Activated CD8-positive, alpha-beta T cell treated with anti-CD3 and anti-CD28 coated beads for 36 hours (primary cell): ENCODE measurements around the gene LYL1. TPM values are rescaled to one million over a fixed set of nuclear protein-coding genes. Genes with fewer than 3 reads are reported as not detected.

Experiments used
- ATAC-seq: fragments of 200-7000 bp; cut with Tn5 transposase; one replicate; pipeline ENCODE4 v1.10.0; 2021; ENCODE audit warnings: mild to moderate bottlenecking, moderate library complexity
- CTCF ChIA-PET: fragments of 350-600 bp; sonication (Branson Sonifier 250); formaldehyde crosslinking; loops from one replicate; lab custom pipeline; 2021; ENCODE audit warnings: antibody characterized with exemption; lab: Charles Lee
- POLR2A ChIA-PET: fragments of 350-600 bp; sonication (Branson Sonifier 250); formaldehyde crosslinking; loops from one replicate; lab custom pipeline; 2021; ENCODE audit warnings: antibody characterized with exemption; lab: Charles Lee
- DNase-seq: peaks from one replicate; pipeline ENCODE4 v3.0.0-alpha.2; 2020
- H3K27ac Mint-ChIP-seq: one replicate; pipeline ENCODE4 v1.8.0; 2021; ENCODE audit warnings: mild to moderate bottlenecking, mixed read lengths
- H3K27me3 Mint-ChIP-seq: one replicate; pipeline ENCODE4 v1.8.0; 2021; ENCODE audit warnings: mixed read lengths
- H3K36me3 Mint-ChIP-seq: one replicate; pipeline ENCODE4 v1.8.0; 2021; ENCODE audit warnings: low read depth, mixed read lengths
- H3K4me1 Mint-ChIP-seq: one replicate; pipeline ENCODE4 v1.8.0; 2021; ENCODE audit warnings: low read depth, mixed read lengths
- H3K4me3 Mint-ChIP-seq: one replicate; pipeline ENCODE4 v1.8.0; 2021; ENCODE audit warnings: mild to moderate bottlenecking, moderate library complexity, mixed read lengths
- H3K9me3 Mint-ChIP-seq: one replicate; pipeline ENCODE4 v1.8.0; 2021; ENCODE audit warnings: mixed read lengths
- CTCF ChIP-seq: fragments of 200-600 bp; IDR thresholded peaks from one replicate; pipeline ENCODE4 v1.8.0; 2022; ENCODE audit warnings: antibody characterized with exemption, mild to moderate bottlenecking
- intact Hi-C: fragments of 100-400 bp; cut with micrococcal nuclease; formaldehyde crosslinking; loops from one replicate; pipeline ENCODE4 v1.10.0; 2022
- total RNA-seq, 2 experiments: library from RNA; stranded (reverse); gene quantifications; one replicate each; pipeline ENCODE4 v1.2.3, GENCODE V29; 2021

Gene LYL1
- total RNA-seq, 2 experiments from 2014 or later: 3.9 to 4.8 TPM

- ATAC-seq: no peak
- DNase-seq: no peak
- intact Hi-C loops: no loop called here
- H3K27me3 Mint-ChIP-seq: peaks cover 14% of the 10 kb centered on the region
- CTCF ChIA-PET: interaction anchor here (1.1 to 10.1 kb wide), 12 partner anchors 12 to 94 kb away, joined by 3 to 160 read pairs (median 49); no protein-coding TSS in a partner anchor
- H3K4me3 Mint-ChIP-seq: no peak overlapping the region
- peaks cover 6% of the 10 kb centered on the region for H3K4me1 Mint-ChIP-seq
- no peaks in the 10 kb centered on the region for H3K9me3 Mint-ChIP-seq
- no peaks in the 10 kb centered on the region for H3K36me3 Mint-ChIP-seq
- no peak overlapping the region for H3K27ac Mint-ChIP-seq
- POLR2A ChIA-PET: interaction anchor here (0.6 kb wide), 1 partner anchor 421 kb away, joined by 3 read pairs; no protein-coding TSS in a partner anchor
- TF ChIP-seq CTCF: no peak
Observed at GRCh38 chr19:13058951-13059660, 43.6 kb downstream of the LYL1 start.

GRCh38 chr19:13057744-13058143, 44.9 kb downstream of the LYL1 start:
- intact Hi-C loops: no loop called here
- POLR2A ChIA-PET: no interaction called here
- no peaks in the 10 kb centered on the region for H3K9me3 Mint-ChIP-seq
- H3K4me3 Mint-ChIP-seq: no peak overlapping the region
- DNase-seq (no peak), ATAC-seq (no peak)
- CTCF ChIA-PET: interaction anchor here (0.6 to 10.1 kb wide), 12 partner anchors 14 to 93 kb away, joined by 3 to 160 read pairs (median 5); no protein-coding TSS in a partner anchor
- H3K36me3 Mint-ChIP-seq: no peaks in the 10 kb centered on the region
- no peak overlapping the region for H3K27ac Mint-ChIP-seq
- H3K4me1 Mint-ChIP-seq: peaks cover 6% of the 10 kb centered on the region
- peaks cover 9% of the 10 kb centered on the region for H3K27me3 Mint-ChIP-seq
- no peak for TF ChIP-seq CTCF

GRCh38 chr19:13057147-13057572, 45.5 kb downstream of the LYL1 start:
- no peaks in the 10 kb centered on the region for H3K9me3 Mint-ChIP-seq
- peaks cover 7% of the 10 kb centered on the region for H3K27me3 Mint-ChIP-seq
- TF ChIP-seq CTCF: no peak
- DNase-seq (no peak), ATAC-seq (no peak)
- intact Hi-C loops: no loop called here
- H3K27ac Mint-ChIP-seq: no peak overlapping the region
- peaks cover 6% of the 10 kb centered on the region for H3K4me1 Mint-ChIP-seq
- no peak overlapping the region for H3K4me3 Mint-ChIP-seq
- ChIA-PET POLR2A (no interaction called here), CTCF (interaction anchor here (1.2 to 10.1 kb wide), 7 partner anchors 13 to 92 kb away, joined by 4 to 160 read pairs (median 15); no protein-coding TSS in a partner anchor)
- H3K36me3 Mint-ChIP-seq: no peaks in the 10 kb centered on the region

GRCh38 chr19:13056052-13056660, 46.5 kb downstream of the LYL1 start:
- intact Hi-C loops: no loop called here
- H3K27me3 Mint-ChIP-seq: peaks cover under 1% of the 10 kb centered on the region
- ATAC-seq (no peak), DNase-seq (no peak)
- no peak for TF ChIP-seq CTCF
- H3K4me1 Mint-ChIP-seq: peaks cover 12% of the 10 kb centered on the region
- no peak overlapping the region for H3K27ac Mint-ChIP-seq
- ChIA-PET CTCF (interaction anchor here (0.8 to 10.1 kb wide), 5 partner anchors 22 to 91 kb away, joined by 3 to 160 read pairs (median 6); no protein-coding TSS in a partner anchor), POLR2A (no interaction called here)
- H3K4me3 Mint-ChIP-seq: no peak overlapping the region
- no peaks in the 10 kb centered on the region for H3K36me3 Mint-ChIP-seq
- H3K9me3 Mint-ChIP-seq: no peaks in the 10 kb centered on the region
